WTC11 (cell line): ENCODE measurements around the gene FANCD2.

Experiments
- CTCF ChIP-seq: fragments of 200-600 bp; IDR thresholded peaks from 2 replicates; pipeline ENCODE4 v1.8.0; 2022; ENCODE audit warnings: antibody characterized with exemption
- MYBL2 ChIP-seq: sonication (generic); formaldehyde crosslinking; IDR thresholded peaks from 2 replicates; pipeline ENCODE4 v1.8.1; 2023; ENCODE audit warnings: mild to moderate bottlenecking, moderate library complexity, missing genetic modification reagents
- NFE2L1 ChIP-seq: sonication (generic); formaldehyde crosslinking; IDR thresholded peaks from 2 replicates; pipeline ENCODE4 v1.8.1; 2023; ENCODE audit warnings: missing genetic modification reagents
- NR1H2 ChIP-seq: sonication (generic); formaldehyde crosslinking; IDR thresholded peaks from 2 replicates; pipeline ENCODE4 v1.9.0; 2021; ENCODE audit warnings: mild to moderate bottlenecking, moderate library complexity, missing genetic modification reagents
- PREB ChIP-seq: sonication (generic); formaldehyde crosslinking; IDR thresholded peaks from 2 replicates; pipeline ENCODE4 v1.8.1; 2022; ENCODE audit warnings: mild to moderate bottlenecking, missing genetic modification reagents, moderate library complexity, borderline replicate concordance
- ZNF317 ChIP-seq: sonication (generic); formaldehyde crosslinking; IDR thresholded peaks from 2 replicates; pipeline ENCODE4 v1.8.1; 2023; ENCODE audit warnings: low read depth, mild to moderate bottlenecking, moderate library complexity, missing genetic modification reagents, borderline replicate concordance
- ZSCAN18 ChIP-seq: fragments of 250-450 bp; sonication (Bioruptor Pico); IDR thresholded peaks from 2 replicates; pipeline ENCODE4 v2.1.2; 2022; ENCODE audit warnings: mild to moderate bottlenecking, moderate library complexity
- TF ChIP-seq, protein P1 (sequence below): sonication (generic); formaldehyde crosslinking; IDR thresholded peaks from 2 replicates; pipeline ENCODE4 v1.8.1; 2023; ENCODE audit warnings: mild to moderate bottlenecking, missing genetic modification reagents, moderate library complexity
- TF ChIP-seq, protein P2 (sequence below): sonication (generic); formaldehyde crosslinking; IDR thresholded peaks from 2 replicates; pipeline ENCODE4 v1.8.1; 2022; ENCODE audit warnings: low read depth, mild to moderate bottlenecking, moderate library complexity, missing genetic modification reagents, borderline replicate concordance

GRCh38 chr3:10085738-10086137, 59.5 kb downstream of the FANCD2 start:
- TF ChIP-seq NFE2L1 (CRISPR knock-in tag): no peak
- TF ChIP-seq, protein P1, sequence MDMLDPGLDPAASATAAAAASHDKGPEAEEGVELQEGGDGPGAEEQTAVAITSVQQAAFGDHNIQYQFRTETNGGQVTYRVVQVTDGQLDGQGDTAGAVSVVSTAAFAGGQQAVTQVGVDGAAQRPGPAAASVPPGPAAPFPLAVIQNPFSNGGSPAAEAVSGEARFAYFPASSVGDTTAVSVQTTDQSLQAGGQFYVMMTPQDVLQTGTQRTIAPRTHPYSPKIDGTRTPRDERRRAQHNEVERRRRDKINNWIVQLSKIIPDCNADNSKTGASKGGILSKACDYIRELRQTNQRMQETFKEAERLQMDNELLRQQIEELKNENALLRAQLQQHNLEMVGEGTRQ: no peak
- no peak for TF ChIP-seq NR1H2
- TF ChIP-seq MYBL2 (CRISPR knock-in tag): no peak
- no peak for TF ChIP-seq CTCF
- TF ChIP-seq ZNF317: no peak
- no peak for TF ChIP-seq PREB (CRISPR knock-in tag)
- TF ChIP-seq, protein P2, sequence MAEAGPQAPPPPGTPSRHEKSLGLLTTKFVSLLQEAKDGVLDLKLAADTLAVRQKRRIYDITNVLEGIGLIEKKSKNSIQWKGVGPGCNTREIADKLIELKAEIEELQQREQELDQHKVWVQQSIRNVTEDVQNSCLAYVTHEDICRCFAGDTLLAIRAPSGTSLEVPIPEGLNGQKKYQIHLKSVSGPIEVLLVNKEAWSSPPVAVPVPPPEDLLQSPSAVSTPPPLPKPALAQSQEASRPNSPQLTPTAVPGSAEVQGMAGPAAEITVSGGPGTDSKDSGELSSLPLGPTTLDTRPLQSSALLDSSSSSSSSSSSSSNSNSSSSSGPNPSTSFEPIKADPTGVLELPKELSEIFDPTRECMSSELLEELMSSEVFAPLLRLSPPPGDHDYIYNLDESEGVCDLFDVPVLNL (CRISPR knock-in tag): no peak
- no peak for TF ChIP-seq ZSCAN18
